ENCODE data around the gene TOGARAM2. TPM values are rescaled to one million over a fixed set of nuclear protein-coding genes. Genes with fewer than 3 reads are reported as not detected.

Gene TOGARAM2
- total and polyA plus RNA-seq, 2 of the 8 experiments (the other 6 are each of a cell fraction or from before 2014, with no cell fraction given): 0.42 to 1.4 TPM

GRCh38 chr2:29005331-29005730 is 24.2 kb downstream of the TOGARAM2 start:
- Histone ChIP-seq H2BK15ac (ENCODE audit: low read length) (no peak overlapping the region), H2AFZ (ENCODE audit: low read length) (no peak overlapping the region), H2BK120ac (replicated peaks; ENCODE audit: low read depth, low read length) (no peak overlapping the region), H3K79me2 (ENCODE audit: control insufficient read depth in 1 of 2, insufficient read depth in 2 of 2, low read length in 2 of 2) (no peaks in the 10 kb centered on the region), H3K56ac (replicated peaks; ENCODE audit: insufficient read length, low read depth, low read length) (no peak overlapping the region), H3K4ac (replicated peaks; ENCODE audit: insufficient read length, low read depth, low read length) (no peak overlapping the region), H3K23me2 (ENCODE audit: low read depth, low read length) (peaks cover 13% of the 10 kb centered on the region), H2BK5ac (ENCODE audit: low read depth, low read length) (no peak overlapping the region), H3K4me1 (replicated peaks in 1 of 4; ENCODE audit: control insufficient read depth in 3 of 4, insufficient read depth in 4 of 4, low read length in 3 of 4) (peaks cover 0 to under 1% (median 0%) of the 10 kb centered on the region in 4 experiments; a peak in 1 of 7 replicates), H3K9me3 (ENCODE audit: insufficient read depth in 2 of 2, low read depth in 1 of 2, low read length in 1 of 2) (peaks cover 0 to 12% of the 10 kb centered on the region in 2 experiments; a peak in 1 of 4 replicates), H3K9ac (replicated peaks in 1 of 4; ENCODE audit: extremely low read depth in 1 of 4, low read depth in 3 of 4, low read length in 3 of 4) (no peak overlapping the region), H3K36me3 (ENCODE audit: control insufficient read depth in 2 of 4, insufficient read depth in 4 of 4, low read length in 3 of 4) (no peaks in the 10 kb centered on the region; a peak in 1 of 8 replicates), H4K5ac (ENCODE audit: insufficient read length, low read depth, low read length) (no peak overlapping the region), H3K23ac (ENCODE audit: insufficient read length) (no peak overlapping the region), H3K4me3 (ENCODE audit: extremely low read depth in 1 of 4, insufficient read depth in 2 of 4, low read depth in 3 of 4, low read length in 4 of 4) (no peak overlapping the region), H2BK20ac (ENCODE audit: low read length) (no peak overlapping the region), H2AK5ac (ENCODE audit: low read depth, low read length) (no peak overlapping the region), H3K14ac (ENCODE audit: insufficient read length) (no peak overlapping the region), H3K27ac (ENCODE audit: low read depth, low read length) (no peak overlapping the region), H4K8ac (ENCODE audit: extremely low read depth, insufficient read depth, low read length) (no peak overlapping the region), H3K18ac (ENCODE audit: extremely low read depth, low read length) (no peak overlapping the region), H4K91ac (replicated peaks; ENCODE audit: insufficient read length, low read length) (no peak overlapping the region), H4K20me1 (replicated peaks in 1 of 2; ENCODE audit: control insufficient read depth in 1 of 2, insufficient read depth in 2 of 2, low read length in 2 of 2) (peaks cover 0 to 13% of the 10 kb centered on the region in 2 experiments), H3K27me3 (replicated peaks in 1 of 4; ENCODE audit: control insufficient read depth in 3 of 4, extremely low read depth in 1 of 4, insufficient read depth in 3 of 4, low read length in 3 of 4) (no peaks in the 10 kb centered on the region), H3K79me1 (ENCODE audit: low read depth, low read length) (no peaks in the 10 kb centered on the region; the same call in 1 of the 2 replicates), H2BK12ac (ENCODE audit: low read depth, low read length) (no peak overlapping the region), H3K4me2 (ENCODE audit: insufficient read depth in 1 of 2, low read depth in 2 of 2, low read length in 2 of 2) (no peak overlapping the region)
- POLR2A ChIA-PET (ENCODE audit: partially characterized antibody): no interaction called here
- DNase-seq (ENCODE audit: low read depth in 1 of 2, low spot score in 2 of 2): no peak
- FAIRE-seq: no peak
- CTCF ChIA-PET (ENCODE audit: partially characterized antibody): no interaction called here
- 70% methylated on average over 7 of the region's 7 CpGs; no CpG with 5 or more reads in 1 of the 2 experiments for WGBS, 2 experiments (ENCODE audit: extremely low coverage in 1 of 2, insufficient coverage in 1 of 2, insufficient read length in 1 of 2, insufficient replicate concordance in 2 of 2, low coverage in 1 of 2, low lambda C conversion rate in 2 of 2, missing lambda C conversion rate in 1 of 2)
- TF ChIP-seq CREB1 (IDR thresholded peaks at IDR 0.05): no peak
- TF ChIP-seq SRF (IDR thresholded peaks at IDR 0.05; ENCODE audit: low read depth, low read length): no peak
- no peak for TF ChIP-seq GABPA (IDR thresholded peaks at IDR 0.05; ENCODE audit: borderline replicate concordance, insufficient read depth, low read length)
- no peak for TF ChIP-seq RXRA (IDR thresholded peaks at IDR 0.05; ENCODE audit: insufficient read depth, low read depth, low read length)
- TF ChIP-seq ASH2L (IDR thresholded peaks at IDR 0.05; ENCODE audit: low read length): no peak
- TF ChIP-seq CTCF (IDR thresholded peaks at IDR 0.05; ENCODE audit: control extremely low read depth in 1 of 3, insufficient read depth in 1 of 3, low read depth in 1 of 3, low read length in 3 of 3): no peak
- no peak for TF ChIP-seq ATF3 (IDR thresholded peaks at IDR 0.05; ENCODE audit: insufficient read depth, low read depth, low read length)
- TF ChIP-seq CBX5 (IDR thresholded peaks at IDR 0.05; ENCODE audit: low read depth, low read length): no peak
- no peak for TF ChIP-seq TAF1 (IDR thresholded peaks at IDR 0.05; ENCODE audit: low read depth, low read length)
- no peak for TF ChIP-seq FOSL1 (IDR thresholded peaks at IDR 0.05; ENCODE audit: insufficient read depth, low read depth, low read length)
- TF ChIP-seq SIRT6 (IDR thresholded peaks at IDR 0.05; ENCODE audit: low read length): no peak
- no peak for TF ChIP-seq RFX5 (IDR thresholded peaks at IDR 0.05; ENCODE audit: borderline replicate concordance, low read depth, low read length)

All from H1 (cell line).